K562 (cell line): ENCODE measurements around the gene PRRC2A. TPM values are rescaled to one million over a fixed set of nuclear protein-coding genes. Genes with fewer than 3 reads are reported as not detected.
A peak's percentile ranks its signal among the peaks of the same experiment; 100 is the strongest.

ENCODE experiments used
- CBFA2T3 ChIP-seq: fragments of 450-650 bp; IDR thresholded peaks from 2 replicates; pipeline ENCODE4 v1.6.1; 2017
- DDX20 ChIP-seq: fragments of 450-650 bp; IDR thresholded peaks from 2 replicates; pipeline ENCODE4 v1.6.1; 2016; ENCODE audit warnings: missing genetic modification characterization, low read depth, mild to moderate bottlenecking, missing compliant biosample characterization, moderate library complexity
- FOXK1 ChIP-seq: sonication (generic); formaldehyde crosslinking; IDR thresholded peaks from 2 replicates; pipeline ENCODE4 v1.8.0; 2022; ENCODE audit warnings: missing genetic modification reagents, mild to moderate bottlenecking, borderline replicate concordance
- FOXP1 ChIP-seq: sonication (generic); formaldehyde crosslinking; IDR thresholded peaks from 2 replicates; pipeline ENCODE4 v1.8.0; 2022; ENCODE audit warnings: mild to moderate bottlenecking, missing genetic modification reagents
- GATA2 ChIP-seq: sonication (generic); formaldehyde crosslinking; IDR thresholded peaks from 2 replicates; pipeline ENCODE4 v1.4.0; 2020; ENCODE audit warnings: mild to moderate bottlenecking, missing genetic modification reagents
- MTA1 ChIP-seq: fragments of 450-650 bp; IDR thresholded peaks from 2 replicates; pipeline ENCODE4 v1.6.1; 2017; ENCODE audit warnings: borderline replicate concordance
- NBN ChIP-seq: fragments of 450-650 bp; IDR thresholded peaks from 2 replicates; pipeline ENCODE4 v1.6.1; 2016; ENCODE audit warnings: low read depth, mild to moderate bottlenecking
- NCOA2 ChIP-seq, 2 experiments: fragments of 450-650 bp; IDR thresholded peaks; 2 replicates each; pipeline ENCODE4 v1.6.1; 2018; ENCODE audit warnings: mild to moderate bottlenecking in 2 of 2, moderate library complexity in 1 of 2; ENCODE audit not compliant: partially characterized antibody in 2 of 2
- NELFE ChIP-seq: IDR thresholded peaks from 2 replicates; pipeline ENCODE4 v1.6.1; 2011; ENCODE audit warnings: mild to moderate bottlenecking; ENCODE audit not compliant: insufficient read depth, insufficient read length
- PATZ1 ChIP-seq: fragments of 250-450 bp; sonication (Bioruptor Pico); IDR thresholded peaks from 2 replicates; pipeline ENCODE4 v1.5.0; 2020; ENCODE audit warnings: mild to moderate bottlenecking, borderline replicate concordance
- PHF21A ChIP-seq: fragments of 450-650 bp; IDR thresholded peaks from 2 replicates; pipeline ENCODE4 v1.6.1; 2017; ENCODE audit warnings: low read depth, borderline replicate concordance
- RNF2 ChIP-seq: sonication (generic); IDR thresholded peaks from 2 replicates; pipeline ENCODE4 v1.6.1; 2016
- RNF219 ChIP-seq: fragments of 250-450 bp; sonication (Bioruptor Pico); IDR thresholded peaks from 2 replicates; pipeline ENCODE4 v1.5.0; 2022; ENCODE audit warnings: mild to moderate bottlenecking
- SMAD3 ChIP-seq: fragments of 450-650 bp; formaldehyde crosslinking; conservative IDR thresholded peaks from 2 replicates; pipeline ENCODE4 v1.4.0; 2020; ENCODE audit warnings: mild to moderate bottlenecking
- SRSF3 ChIP-seq: fragments of 200-400 bp; formaldehyde crosslinking; IDR thresholded peaks from 2 replicates; pipeline ENCODE4 v1.6.1; 2016; ENCODE audit warnings: mild to moderate bottlenecking, low read length, moderate library complexity; ENCODE audit not compliant: insufficient read depth
- ZNF24 ChIP-seq: fragments of 450-650 bp; IDR thresholded peaks from 2 replicates; pipeline ENCODE4 v1.6.1; 2016
- ZNF444 ChIP-seq: fragments of 250-450 bp; sonication (Bioruptor Pico); IDR thresholded peaks from 2 replicates; pipeline ENCODE4 v1.4.0; 2020; ENCODE audit warnings: mild to moderate bottlenecking, moderate library complexity
- ZNF696 ChIP-seq: fragments of 250-450 bp; sonication (Bioruptor Pico); conservative IDR thresholded peaks from 2 replicates; pipeline ENCODE4 v1.4.0; 2020; ENCODE audit warnings: mild to moderate bottlenecking, moderate library complexity
- polyA plus RNA-seq, 8 experiments: library from polyadenylated mRNA; depleted of rRNA in 4 of 8; stranded (reverse) in 5 of 8; unstranded in 3 of 8; fragments of >200 nt; fragmentation: Nextera tagmentation in 2 of 8; fragmentation: Illumina TruSeq in 1 of 8; extraction: Ambion mirVana in 2 of 8; extraction: Trizol in 1 of 8; gene quantifications; 2 replicates each; pipeline versions ENCODE4 v1.2.1 to v1.2.3, GENCODE V29; 2011 to 2014; ENCODE audit warnings: inconsistent platforms in 1 of 8, missing spikeins in 1 of 8
- total RNA-seq, 7 experiments: library from RNA; depleted of rRNA in 6 of 7; stranded (reverse); fragments of >200 nt in 6 of 7; fragmentation: Illumina TruSeq in 2 of 7; extraction: Trizol in 2 of 7; gene quantifications; 2 replicates each; pipeline versions ENCODE4 v1.2.1 to v1.2.3, GENCODE V29; 2011 to 2021; ENCODE audit warnings: low replicate concordance in 1 of 7
- TF ChIP-seq, protein P1 (sequence below), 2 experiments: fragments of 450-650 bp; IDR thresholded peaks; 2 replicates each; pipeline ENCODE4 v1.6.1; 2016
- TF ChIP-seq, protein P2 (sequence below): fragments of 450-650 bp; formaldehyde crosslinking; IDR thresholded peaks from 2 replicates; pipeline ENCODE4 v1.4.0; 2022; ENCODE audit warnings: missing genetic modification characterization
- TF ChIP-seq, protein P3 (sequence below): fragments of 450-650 bp; IDR thresholded peaks from 2 replicates; pipeline ENCODE4 v1.6.1; 2017; ENCODE audit warnings: antibody characterized with exemption

Gene PRRC2A
- total and polyA plus RNA-seq, 9 of the 15 experiments (the other 6 are each of a cell fraction or from before 2014, with no cell fraction given) = 1.0 to 332 (median 63.0) TPM

DNA sequence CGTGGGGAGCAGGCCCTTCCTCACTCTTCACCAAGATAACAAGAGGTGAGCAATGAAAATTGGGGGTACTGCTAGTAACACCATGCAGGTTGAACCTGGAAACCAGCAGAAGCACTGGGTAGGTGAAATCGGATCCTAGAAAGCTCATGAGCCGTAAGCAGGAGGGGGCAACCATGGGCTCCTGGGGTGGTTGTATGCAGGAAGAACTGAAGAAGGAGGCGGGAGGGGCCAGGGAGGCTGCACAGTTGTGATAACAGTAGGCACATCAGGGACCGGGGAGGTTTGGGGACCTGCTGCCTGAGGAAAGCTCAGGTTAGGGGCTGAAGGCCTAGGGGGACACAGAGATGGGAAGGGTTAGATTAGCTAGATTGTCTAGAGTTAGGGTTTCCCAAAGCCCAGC, 66.0 kb downstream of the PRRC2A start (continued):
- TF ChIP-seq, protein P1, sequence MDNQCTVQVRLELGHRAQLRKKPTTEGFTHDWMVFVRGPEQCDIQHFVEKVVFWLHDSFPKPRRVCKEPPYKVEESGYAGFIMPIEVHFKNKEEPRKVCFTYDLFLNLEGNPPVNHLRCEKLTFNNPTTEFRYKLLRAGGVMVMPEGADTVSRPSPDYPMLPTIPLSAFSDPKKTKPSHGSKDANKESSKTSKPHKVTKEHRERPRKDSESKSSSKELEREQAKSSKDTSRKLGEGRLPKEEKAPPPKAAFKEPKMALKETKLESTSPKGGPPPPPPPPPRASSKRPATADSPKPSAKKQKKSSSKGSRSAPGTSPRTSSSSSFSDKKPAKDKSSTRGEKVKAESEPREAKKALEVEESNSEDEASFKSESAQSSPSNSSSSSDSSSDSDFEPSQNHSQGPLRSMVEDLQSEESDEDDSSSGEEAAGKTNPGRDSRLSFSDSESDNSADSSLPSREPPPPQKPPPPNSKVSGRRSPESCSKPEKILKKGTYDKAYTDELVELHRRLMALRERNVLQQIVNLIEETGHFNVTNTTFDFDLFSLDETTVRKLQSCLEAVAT (IDR thresholded peaks at IDR 0.05) = 0 out of 4 replicates have a peak, but pooled peaks of 1 of the 2 experiments have one; percentile 12
- peak; percentile 35; the same call in 1 of the 2 replicates for TF ChIP-seq GATA2
- peak; percentile 83 for TF ChIP-seq CBFA2T3
- TF ChIP-seq, protein P2, sequence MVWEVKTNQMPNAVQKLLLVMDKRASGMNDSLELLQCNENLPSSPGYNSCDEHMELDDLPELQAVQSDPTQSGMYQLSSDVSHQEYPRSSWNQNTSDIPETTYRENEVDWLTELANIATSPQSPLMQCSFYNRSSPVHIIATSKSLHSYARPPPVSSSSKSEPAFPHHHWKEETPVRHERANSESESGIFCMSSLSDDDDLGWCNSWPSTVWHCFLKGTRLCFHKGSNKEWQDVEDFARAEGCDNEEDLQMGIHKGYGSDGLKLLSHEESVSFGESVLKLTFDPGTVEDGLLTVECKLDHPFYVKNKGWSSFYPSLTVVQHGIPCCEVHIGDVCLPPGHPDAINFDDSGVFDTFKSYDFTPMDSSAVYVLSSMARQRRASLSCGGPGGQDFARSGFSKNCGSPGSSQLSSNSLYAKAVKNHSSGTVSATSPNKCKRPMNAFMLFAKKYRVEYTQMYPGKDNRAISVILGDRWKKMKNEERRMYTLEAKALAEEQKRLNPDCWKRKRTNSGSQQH = peak; percentile 45; the same call in 1 of the 2 replicates
- TF ChIP-seq, protein P3, sequence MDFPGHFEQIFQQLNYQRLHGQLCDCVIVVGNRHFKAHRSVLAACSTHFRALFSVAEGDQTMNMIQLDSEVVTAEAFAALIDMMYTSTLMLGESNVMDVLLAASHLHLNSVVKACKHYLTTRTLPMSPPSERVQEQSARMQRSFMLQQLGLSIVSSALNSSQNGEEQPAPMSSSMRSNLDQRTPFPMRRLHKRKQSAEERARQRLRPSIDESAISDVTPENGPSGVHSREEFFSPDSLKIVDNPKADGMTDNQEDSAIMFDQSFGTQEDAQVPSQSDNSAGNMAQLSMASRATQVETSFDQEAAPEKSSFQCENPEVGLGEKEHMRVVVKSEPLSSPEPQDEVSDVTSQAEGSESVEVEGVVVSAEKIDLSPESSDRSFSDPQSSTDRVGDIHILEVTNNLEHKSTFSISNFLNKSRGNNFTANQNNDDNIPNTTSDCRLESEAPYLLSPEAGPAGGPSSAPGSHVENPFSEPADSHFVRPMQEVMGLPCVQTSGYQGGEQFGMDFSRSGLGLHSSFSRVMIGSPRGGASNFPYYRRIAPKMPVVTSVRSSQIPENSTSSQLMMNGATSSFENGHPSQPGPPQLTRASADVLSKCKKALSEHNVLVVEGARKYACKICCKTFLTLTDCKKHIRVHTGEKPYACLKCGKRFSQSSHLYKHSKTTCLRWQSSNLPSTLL = no peak
- TF ChIP-seq PHF21A = peak; percentile 32; the same call in 1 of the 2 replicates
- TF ChIP-seq SMAD3 (CRISPR knock-in tag) = no peak
- no peak for TF ChIP-seq DDX20 (tag)
- TF ChIP-seq SRSF3 = no peak
- TF ChIP-seq RNF219 (CRISPR knock-in tag) = no peak
- no peak for TF ChIP-seq PATZ1 (CRISPR knock-in tag)
- TF ChIP-seq NBN = no peak
- no peak for TF ChIP-seq NELFE
- peak; percentile 47; the same call in 1 of the 2 replicates for TF ChIP-seq FOXK1 (CRISPR knock-in tag)
- 0 out of 2 replicates have a peak, but pooled peaks have one; percentile 14 for TF ChIP-seq ZNF24
- no peak for TF ChIP-seq MTA1
- TF ChIP-seq RNF2 = no peak
- 0 out of 2 replicates have a peak, but pooled peaks have one; percentile 24 for TF ChIP-seq FOXP1 (CRISPR knock-in tag)
- TF ChIP-seq ZNF444 (CRISPR knock-in tag) = no peak
- no peak for TF ChIP-seq NCOA2 (IDR thresholded peaks at IDR 0.05; ENCODE audit: partially characterized antibody in 2 of 2)
- TF ChIP-seq ZNF696 = no peak
